Measurements from ENCODE around the gene CORO2A.
A peak's percentile ranks its signal among the peaks of the same experiment; 100 is the strongest.
"Not testable (repeated sequence)": the region's sequence is repeated elsewhere in the genome, so short reads cannot be mapped to it uniquely, and the experiment has no call there.

The CORO2A gene

GRCh38 chr9:98134702-98135557 lies 57.5 kb downstream of the CORO2A start:
- no peak for DNase-seq

- DNase-seq = no peak
Measured at GRCh38 chr9:98132806-98133631, 59.4 kb downstream of the CORO2A start.

- DNase-seq = no peak
Measured at GRCh38 chr9:98132158-98132557, 60.3 kb downstream of the CORO2A start.

- no peak for DNase-seq
Measured at GRCh38 chr9:98130576-98131228, 61.7 kb downstream of the CORO2A start.

- DNase-seq = not testable (repeated sequence)
Measured at GRCh38 chr9:98130060-98130459, 62.4 kb downstream of the CORO2A start.

GRCh38 chr9:98129451-98129881 lies 63.0 kb downstream of the CORO2A start:
- no peak for DNase-seq

- DNase-seq = no peak
Measured at GRCh38 chr9:98128316-98128715, 64.1 kb downstream of the CORO2A start.

GRCh38 chr9:98127226-98127625 lies 65.2 kb downstream of the CORO2A start:
- DNase-seq = no peak

- no peak for DNase-seq
Measured at GRCh38 chr9:98124637-98125426, 67.6 kb downstream of the CORO2A start.

- DNase-seq = not testable (repeated sequence)
Measured at GRCh38 chr9:98124091-98124490, 68.3 kb downstream of the CORO2A start.

GRCh38 chr9:98121058-98121457 lies 71.4 kb downstream of the CORO2A start:
- DNase-seq = no peak

GRCh38 chr9:98120476-98120875 lies 72.0 kb downstream of the CORO2A start:
- no peak for DNase-seq

GRCh38 chr9:98118640-98119601 lies 73.5 kb downstream of the CORO2A start, which contains the start of gene TRIM14:
Gene TRIM14, minus strand, starts transcription at chr9:98119222. Its CDS starts 34 bp downstream, at chr9:98119188.
- DNase-seq = peak; percentile 60

- DNase-seq = peak; percentile 37
Measured at GRCh38 chr9:98117984-98118639, 74.3 kb downstream of the CORO2A start.

GRCh38 chr9:98117097-98117496 lies 75.3 kb downstream of the CORO2A start:
- DNase-seq = not testable (repeated sequence)

GRCh38 chr9:98109052-98109451 lies 83.4 kb downstream of the CORO2A start:
- no peak for DNase-seq

GRCh38 chr9:98108531-98109031 lies 83.9 kb downstream of the CORO2A start:
- no peak for DNase-seq

- no peak for DNase-seq
Measured at GRCh38 chr9:98107926-98108325, 84.5 kb downstream of the CORO2A start.

- no peak for DNase-seq
Measured at GRCh38 chr9:98105006-98105405, 87.4 kb downstream of the CORO2A start.

- DNase-seq = no peak
Measured at GRCh38 chr9:98104445-98104881, 88.0 kb downstream of the CORO2A start.
